ENCODE results near the gene ARHGEF16. TPM values are rescaled to one million over a fixed set of nuclear protein-coding genes. Genes with fewer than 3 reads are reported as not detected.

ARHGEF16 gene
- total and polyA plus RNA-seq, 2 donors (not counting 1 experiment from before 2014, with no cell fraction given) = 0.13 to 0.22 TPM

DNA sequence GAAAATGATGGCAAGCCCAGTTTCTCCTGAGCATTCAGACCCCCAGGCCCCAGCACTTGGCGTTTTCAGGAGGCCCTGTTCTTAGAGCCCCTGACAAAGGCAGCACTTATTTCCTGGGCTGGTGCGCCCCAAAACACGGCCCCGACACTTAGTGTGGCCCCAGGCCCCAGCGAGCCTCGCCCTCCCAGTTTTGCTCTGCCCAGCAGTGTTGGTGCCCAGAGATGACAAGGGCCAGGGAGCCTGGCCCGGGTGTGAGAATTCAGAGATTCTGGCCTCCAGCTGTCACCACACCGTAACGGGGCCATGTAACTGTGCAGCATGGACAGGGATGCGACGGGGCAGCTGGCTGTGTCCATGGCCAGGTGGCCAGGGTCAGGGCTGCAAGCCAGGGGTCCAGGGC is 18.0 kb upstream of the ARHGEF16 start:
- Histone ChIP-seq H3K4me1 (ENCODE audit: control insufficient read depth in 2 of 2, insufficient read depth in 2 of 2, low read length in 2 of 2) (no peaks in the 10 kb centered on the region), H3K27me3 (replicated peaks in 1 of 4; ENCODE audit: control extremely low read depth in 1 of 4, control insufficient read depth in 3 of 4, insufficient read depth in 4 of 4, low read length in 3 of 4) (no peaks in the 10 kb centered on the region), H3K27ac (ENCODE audit: low read length in 2 of 2) (no peak overlapping the region), H3K9me3 (ENCODE audit: control extremely low read depth in 1 of 3, control insufficient read depth in 2 of 3, insufficient read depth in 1 of 3, low read length in 2 of 3) (no peaks in the 10 kb centered on the region), H3K4me3 (ENCODE audit: control extremely low read depth in 1 of 5, extremely low read depth in 1 of 5, insufficient read depth in 1 of 5, low read depth in 2 of 5, low read length in 4 of 5) (no peak overlapping the region), H3K79me2 (ENCODE audit: control insufficient read depth, insufficient read depth, low read length) (no peaks in the 10 kb centered on the region), H3K9ac (ENCODE audit: low read length) (no peak overlapping the region), H4K20me1 (ENCODE audit: control insufficient read depth, insufficient read depth, low read length, poor library complexity, severe bottlenecking) (no peaks in the 10 kb centered on the region), H3K4me2 (replicated peaks; ENCODE audit: low read depth, low read length, poor library complexity, severe bottlenecking) (no peak overlapping the region), H2AFZ (ENCODE audit: insufficient read depth, low read depth, low read length, poor library complexity, severe bottlenecking) (no peak overlapping the region), H3K36me3 (replicated peaks in 1 of 2; ENCODE audit: control extremely low read depth in 1 of 2, control insufficient read depth in 1 of 2, extremely low read depth in 1 of 2, insufficient read depth in 2 of 2, low read length in 1 of 2) (no peaks in the 10 kb centered on the region)
- Mint-ChIP-seq H3K27ac (no peak overlapping the region), H3K9me3 (ENCODE audit: insufficient read depth) (no peaks in the 10 kb centered on the region), H3K4me3 (no peak overlapping the region), H3K4me1 (no peaks in the 10 kb centered on the region), H3K27me3 (peaks cover 4% of the 10 kb centered on the region)
- intact Hi-C loops (cut with micrococcal nuclease) = no loop called here
- DNase-seq (no peak), ATAC-seq (ENCODE audit: low read depth) (no peak)
- POLR2A ChIA-PET = no interaction called here
- 97% methylated on average over 11 of the region's 11 CpGs for WGBS (ENCODE audit: insufficient coverage)
- TF ChIP-seq, protein P1, sequence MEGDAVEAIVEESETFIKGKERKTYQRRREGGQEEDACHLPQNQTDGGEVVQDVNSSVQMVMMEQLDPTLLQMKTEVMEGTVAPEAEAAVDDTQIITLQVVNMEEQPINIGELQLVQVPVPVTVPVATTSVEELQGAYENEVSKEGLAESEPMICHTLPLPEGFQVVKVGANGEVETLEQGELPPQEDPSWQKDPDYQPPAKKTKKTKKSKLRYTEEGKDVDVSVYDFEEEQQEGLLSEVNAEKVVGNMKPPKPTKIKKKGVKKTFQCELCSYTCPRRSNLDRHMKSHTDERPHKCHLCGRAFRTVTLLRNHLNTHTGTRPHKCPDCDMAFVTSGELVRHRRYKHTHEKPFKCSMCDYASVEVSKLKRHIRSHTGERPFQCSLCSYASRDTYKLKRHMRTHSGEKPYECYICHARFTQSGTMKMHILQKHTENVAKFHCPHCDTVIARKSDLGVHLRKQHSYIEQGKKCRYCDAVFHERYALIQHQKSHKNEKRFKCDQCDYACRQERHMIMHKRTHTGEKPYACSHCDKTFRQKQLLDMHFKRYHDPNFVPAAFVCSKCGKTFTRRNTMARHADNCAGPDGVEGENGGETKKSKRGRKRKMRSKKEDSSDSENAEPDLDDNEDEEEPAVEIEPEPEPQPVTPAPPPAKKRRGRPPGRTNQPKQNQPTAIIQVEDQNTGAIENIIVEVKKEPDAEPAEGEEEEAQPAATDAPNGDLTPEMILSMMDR (IDR thresholded peaks at IDR 0.05) = no peak
- TF ChIP-seq EZH2 (IDR thresholded peaks at IDR 0.05; ENCODE audit: borderline replicate concordance, insufficient read depth, low read depth, low read length, poor library complexity, severe bottlenecking) = no peak
- CTCF ChIA-PET = no interaction called here

GRCh38 chr1:3436901-3437300 is 17.6 kb upstream of the ARHGEF16 start:
- H3K27ac Mint-ChIP-seq = no peak overlapping the region
- no peak overlapping the region for H3K4me3 Mint-ChIP-seq
- 87% methylated on average over 13 of the region's 14 CpGs for WGBS (ENCODE audit: insufficient coverage)
- intact Hi-C loops (cut with micrococcal nuclease) = no loop called here
- H3K27me3 ChIP-seq (replicated peaks in 1 of 4; ENCODE audit: control extremely low read depth in 1 of 4, control insufficient read depth in 3 of 4, insufficient read depth in 4 of 4, low read length in 3 of 4) = no peaks in the 10 kb centered on the region
- H3K4me2 ChIP-seq (replicated peaks; ENCODE audit: low read depth, low read length, poor library complexity, severe bottlenecking) = no peak overlapping the region
- H3K9me3 Mint-ChIP-seq (ENCODE audit: insufficient read depth) = no peaks in the 10 kb centered on the region
- no peak for ATAC-seq (ENCODE audit: low read depth)
- no peak overlapping the region for H3K27ac ChIP-seq (ENCODE audit: low read length in 2 of 2)
- H3K9me3 ChIP-seq (ENCODE audit: control extremely low read depth in 1 of 3, control insufficient read depth in 2 of 3, insufficient read depth in 1 of 3, low read length in 2 of 3) = no peaks in the 10 kb centered on the region
- H4K20me1 ChIP-seq (ENCODE audit: control insufficient read depth, insufficient read depth, low read length, poor library complexity, severe bottlenecking) = no peaks in the 10 kb centered on the region
- DNase-seq = no peak
- no peak overlapping the region for H2AFZ ChIP-seq (ENCODE audit: insufficient read depth, low read depth, low read length, poor library complexity, severe bottlenecking)
- H3K9ac ChIP-seq (ENCODE audit: low read length) = no peak overlapping the region
- H3K4me1 Mint-ChIP-seq = no peaks in the 10 kb centered on the region
- POLR2A ChIA-PET = no interaction called here
- H3K36me3 ChIP-seq (replicated peaks in 1 of 2; ENCODE audit: control extremely low read depth in 1 of 2, control insufficient read depth in 1 of 2, extremely low read depth in 1 of 2, insufficient read depth in 2 of 2, low read length in 1 of 2) = no peaks in the 10 kb centered on the region
- H3K27me3 Mint-ChIP-seq = peaks cover 7% of the 10 kb centered on the region
- CTCF ChIA-PET = no interaction called here
- no peak for TF ChIP-seq EZH2 (IDR thresholded peaks at IDR 0.05; ENCODE audit: borderline replicate concordance, insufficient read depth, low read depth, low read length, poor library complexity, severe bottlenecking)
- TF ChIP-seq, protein P1 (IDR thresholded peaks at IDR 0.05) = no peak
- no peak overlapping the region for H3K4me3 ChIP-seq (ENCODE audit: control extremely low read depth in 1 of 5, extremely low read depth in 1 of 5, insufficient read depth in 1 of 5, low read depth in 2 of 5, low read length in 4 of 5)
- H3K4me1 ChIP-seq (ENCODE audit: control insufficient read depth in 2 of 2, insufficient read depth in 2 of 2, low read length in 2 of 2) = no peaks in the 10 kb centered on the region
- no peaks in the 10 kb centered on the region for H3K79me2 ChIP-seq (ENCODE audit: control insufficient read depth, insufficient read depth, low read length)
